ENCODE results near the gene LTF.

- TF ChIP-seq FOXA1 (IDR thresholded peaks at IDR 0.05) (no peak), BHLHE40 (IDR thresholded peaks at IDR 0.05; ENCODE audit: borderline replicate concordance) (no peak)
These were observed 51.9 kb downstream of the LTF start for GRCh38 chr3:46412786-46413298.
